Activated CD4-positive, alpha-beta T cell treated with anti-CD3 and anti-CD28 coated beads, Interleukin-2, amount 10 ng/mL, durations not matched to agents 7 days and 5 days (primary cell): Measurements from ENCODE around the gene SECISBP2L. TPM values are rescaled to one million over a fixed set of nuclear protein-coding genes. Genes with fewer than 3 reads are reported as not detected.

ENCODE experiments used
- CTCF ChIA-PET: fragments of 350-600 bp; sonication (Branson Sonifier 250); formaldehyde crosslinking; loops from one replicate; lab custom pipeline; 2021; ENCODE audit warnings: antibody characterized with exemption; lab: Charles Lee
- POLR2A ChIA-PET: fragments of 350-600 bp; sonication (Branson Sonifier 250); formaldehyde crosslinking; loops from one replicate; lab custom pipeline; 2021; ENCODE audit warnings: antibody characterized with exemption; lab: Charles Lee
- DNase-seq: peaks from one replicate; pipeline ENCODE4 v3.0.0-alpha.2; 2020
- H3K27ac Mint-ChIP-seq: one replicate; pipeline ENCODE4 v1.8.0; 2021; ENCODE audit warnings: mild to moderate bottlenecking, moderate library complexity, mixed read lengths
- H3K27me3 Mint-ChIP-seq: one replicate; pipeline ENCODE4 v1.8.0; 2021; ENCODE audit warnings: mixed read lengths
- H3K36me3 Mint-ChIP-seq: one replicate; pipeline ENCODE4 v1.8.0; 2021; ENCODE audit warnings: low read depth, mixed read lengths
- H3K4me1 Mint-ChIP-seq: one replicate; pipeline ENCODE4 v1.8.0; 2021; ENCODE audit warnings: mixed read lengths
- H3K4me3 Mint-ChIP-seq: one replicate; pipeline ENCODE4 v1.8.0; 2021; ENCODE audit warnings: mild to moderate bottlenecking, moderate library complexity, mixed read lengths
- H3K9me3 Mint-ChIP-seq: one replicate; pipeline ENCODE4 v1.8.0; 2021; ENCODE audit warnings: mixed read lengths
- total RNA-seq, 2 experiments: library from RNA; stranded (reverse); gene quantifications; one replicate each; pipeline ENCODE4 v1.2.3, GENCODE V29; 2021

SECISBP2L gene
- total RNA-seq, 2 experiments from 2014 or later: 29.2 to 35.8 TPM

DNA sequence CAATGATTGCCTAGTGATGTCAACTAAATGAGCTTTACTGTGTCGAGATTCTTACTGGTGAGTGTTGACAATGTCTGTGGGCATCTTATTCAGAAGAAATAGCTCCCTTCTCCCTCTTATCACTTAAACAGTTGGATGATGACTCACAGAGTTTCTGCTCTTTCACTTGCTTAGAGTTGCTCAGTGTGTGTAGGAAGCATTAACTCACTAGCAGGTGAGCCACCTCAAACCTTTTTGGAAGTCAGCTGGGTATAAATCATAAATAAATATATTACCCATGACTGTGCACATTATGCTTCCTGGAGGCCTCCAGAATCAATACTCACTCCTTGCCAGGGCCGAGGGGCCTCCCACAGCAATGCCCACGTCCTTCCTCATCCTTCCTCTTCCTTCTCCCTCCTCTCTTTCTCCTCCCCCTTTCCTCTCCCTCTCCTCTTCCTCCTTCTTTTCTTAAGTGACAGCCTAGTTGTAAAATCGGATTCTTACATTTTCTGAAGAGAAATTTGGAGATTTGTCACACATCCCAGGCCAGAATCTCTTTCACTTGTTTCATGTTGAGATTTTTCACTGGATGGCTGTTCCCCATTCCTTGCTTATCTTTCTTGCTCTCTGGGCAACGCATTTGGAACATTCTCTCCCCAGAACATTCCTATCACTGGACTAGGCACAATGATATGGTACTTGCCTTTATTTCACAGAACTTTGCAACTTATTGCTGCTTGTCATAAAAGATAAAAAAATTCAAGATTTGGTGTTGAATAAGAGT lies 100.0 kb downstream of the SECISBP2L start:
- no peaks in the 10 kb centered on the region for H3K36me3 Mint-ChIP-seq
- H3K4me3 Mint-ChIP-seq: no peak overlapping the region
- no peak overlapping the region for H3K27ac Mint-ChIP-seq
- POLR2A ChIA-PET: no interaction called here
- no peak for DNase-seq
- peaks cover 13% of the 10 kb centered on the region for H3K4me1 Mint-ChIP-seq
- CTCF ChIA-PET: interaction anchor here (0.6 to 3.0 kb wide), 5 partner anchors 13 to 209 kb away, joined by 3 to 10 read pairs (median 3); partner anchors contain the start of gene COPS2
- H3K9me3 Mint-ChIP-seq: no peaks in the 10 kb centered on the region
- peaks cover 11% of the 10 kb centered on the region for H3K27me3 Mint-ChIP-seq

DNA sequence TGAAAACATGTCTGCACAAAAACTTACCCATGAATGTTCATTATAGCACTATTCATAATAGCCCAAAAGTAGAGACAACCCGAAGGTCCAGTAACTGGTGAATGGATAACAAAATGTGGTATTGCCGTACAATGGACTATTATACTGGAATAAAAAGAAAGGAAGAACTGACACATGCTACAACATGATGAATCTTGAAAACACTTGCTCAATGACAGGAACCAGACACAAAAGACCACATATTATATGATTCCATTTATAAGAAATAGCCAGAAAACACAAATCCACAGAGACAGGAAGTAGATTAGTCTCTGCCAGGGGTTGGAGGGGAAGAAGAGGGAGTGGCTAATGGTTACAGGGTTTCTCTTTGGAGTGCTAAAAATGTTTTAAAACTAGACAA lies 100.9 kb downstream of the SECISBP2L start:
- H3K4me3 Mint-ChIP-seq: no peak overlapping the region
- peaks cover 11% of the 10 kb centered on the region for H3K27me3 Mint-ChIP-seq
- H3K4me1 Mint-ChIP-seq: peaks cover 13% of the 10 kb centered on the region
- H3K27ac Mint-ChIP-seq: no peak overlapping the region
- CTCF ChIA-PET: interaction anchor here (0.6 to 3.0 kb wide), 5 partner anchors 14 to 210 kb away, joined by 3 to 10 read pairs (median 3); partner anchors contain the start of gene COPS2
- DNase-seq: no peak
- POLR2A ChIA-PET: no interaction called here
- H3K36me3 Mint-ChIP-seq: no peaks in the 10 kb centered on the region
- H3K9me3 Mint-ChIP-seq: no peaks in the 10 kb centered on the region

DNA sequence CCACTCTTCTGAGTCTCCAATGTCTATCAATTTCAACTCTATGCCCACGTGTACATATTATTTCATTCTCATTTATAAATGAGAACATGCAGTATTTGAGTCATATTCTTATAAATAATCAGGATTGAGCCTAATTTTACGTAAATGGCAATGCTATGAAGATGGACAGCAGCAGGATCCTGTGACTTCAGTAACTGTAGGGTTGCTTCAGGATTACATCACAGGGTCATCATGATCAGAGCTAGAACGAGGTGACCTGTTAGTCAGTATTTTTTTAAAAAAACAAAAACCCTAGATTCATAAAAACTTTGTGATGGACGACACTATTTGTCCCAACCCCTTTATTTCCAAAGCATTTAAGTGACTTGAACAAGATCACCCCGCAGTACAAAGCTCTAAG lies 104.3 kb downstream of the SECISBP2L start:
- Mint-ChIP-seq H3K4me1 (peaks cover 13% of the 10 kb centered on the region), H3K9me3 (no peaks in the 10 kb centered on the region), H3K4me3 (no peak overlapping the region), H3K36me3 (no peaks in the 10 kb centered on the region), H3K27me3 (peaks cover 11% of the 10 kb centered on the region), H3K27ac (no peak overlapping the region)
- no peak for DNase-seq
- ChIA-PET CTCF (interaction anchor here (0.7 to 2.2 kb wide), 4 partner anchors 12 to 1203 kb away, joined by 3 to 7 read pairs (median 3); no protein-coding TSS in a partner anchor), POLR2A (no interaction called here)

GRCh38 chr15:48940508-48940907 lies 105.7 kb downstream of the SECISBP2L start:
- H3K36me3 Mint-ChIP-seq: no peaks in the 10 kb centered on the region
- no peaks in the 10 kb centered on the region for H3K9me3 Mint-ChIP-seq
- H3K4me1 Mint-ChIP-seq: peaks cover 3% of the 10 kb centered on the region
- H3K27ac Mint-ChIP-seq: no peak overlapping the region
- ChIA-PET CTCF (interaction anchor here (1.1 to 2.2 kb wide), 7 partner anchors 23 to 63 kb away, joined by 3 to 7 read pairs (median 3); partner anchors contain the start of genes EID1 and SHC4), POLR2A (no interaction called here)
- H3K27me3 Mint-ChIP-seq: peaks cover 17% of the 10 kb centered on the region
- DNase-seq: no peak
- H3K4me3 Mint-ChIP-seq: no peak overlapping the region

- no peaks in the 10 kb centered on the region for H3K4me1 Mint-ChIP-seq
- CTCF ChIA-PET: interaction anchor here (1.1 to 1.6 kb wide), 4 partner anchors 28 to 62 kb away, joined by 3 to 5 read pairs (median 3); partner anchors contain the start of gene EID1
Observed at GRCh38 chr15:48939648-48940047, 106.6 kb downstream of the SECISBP2L start.

More at GRCh38 chr15:48939648-48940047, 106.6 kb downstream of the SECISBP2L start:
- no peak for DNase-seq
- H3K4me3 Mint-ChIP-seq: no peak overlapping the region
- POLR2A ChIA-PET: no interaction called here
- no peak overlapping the region for H3K27ac Mint-ChIP-seq
- no peaks in the 10 kb centered on the region for H3K9me3 Mint-ChIP-seq
- no peaks in the 10 kb centered on the region for H3K36me3 Mint-ChIP-seq
- peaks cover 26% of the 10 kb centered on the region for H3K27me3 Mint-ChIP-seq

Other genes starting within 250 kb of the SECISBP2L start
- 10 to 100 TPM; 36.2 to 38.0 TPM for gene CEP152, start 235.4 kb downstream of the SECISBP2L start, total RNA-seq
- 10 to 100 TPM; 83.8 to 84.0 TPM for gene EID1, start 168.3 kb downstream of the SECISBP2L start, total RNA-seq
- gene SHC4, start 82.5 kb downstream of the SECISBP2L start, total RNA-seq: under 1 TPM; 0.30 to 0.46 TPM
- 10 to 100 TPM; 54.8 to 61.7 TPM for gene COPS2, start 109.2 kb upstream of the SECISBP2L start, total RNA-seq
- gene GALK2, start 123.8 kb upstream of the SECISBP2L start, total RNA-seq: 10 to 100 TPM; 20.2 to 23.4 TPM